ENCODE results near the gene C15orf61.

The C15orf61 gene

GRCh38 chr15:67480741-67481140 lies 40.2 kb upstream of the C15orf61 start:
- no CpG with 5 or more reads among the region's 1 CpG for WGBS (ENCODE audit: extremely low coverage, insufficient coverage, insufficient read length)
- Histone ChIP-seq H2AK5ac (ENCODE audit: low read length) (no peak overlapping the region), H3K79me1 (ENCODE audit: low read length) (no peaks in the 10 kb centered on the region), H3K4me1 (ENCODE audit: control insufficient read depth in 1 of 2, insufficient read depth in 2 of 2, low read length in 2 of 2) (no peaks in the 10 kb centered on the region), H3K4me3 (ENCODE audit: low read depth, low read length) (no peak overlapping the region), H3K79me2 (ENCODE audit: control insufficient read depth, insufficient read depth, low read length, poor library complexity) (no peaks in the 10 kb centered on the region), H3K4me2 (ENCODE audit: low read length) (no peak overlapping the region), H2BK5ac (ENCODE audit: low read depth, low read length, poor library complexity) (no peak overlapping the region), H4K8ac (ENCODE audit: low read depth, low read length) (no peak overlapping the region), H3K18ac (ENCODE audit: low read length) (no peak overlapping the region), H2AFZ (ENCODE audit: insufficient read depth, low read length, poor library complexity) (no peak overlapping the region), H3K14ac (ENCODE audit: low read length) (no peak overlapping the region), H2BK120ac (ENCODE audit: insufficient read depth, low read length, poor library complexity) (no peak overlapping the region), H4K91ac (ENCODE audit: low read depth, low read length) (no peak overlapping the region), H3K36me3 (ENCODE audit: control insufficient read depth in 1 of 2, insufficient read depth in 2 of 2, low read length in 2 of 2) (no peaks in the 10 kb centered on the region), H2BK12ac (ENCODE audit: low read length) (no peak overlapping the region), H3K9me3 (ENCODE audit: insufficient read depth, low read depth, low read length) (no peaks in the 10 kb centered on the region), H3K23ac (ENCODE audit: low read length) (no peak overlapping the region), H3K27me3 (ENCODE audit: insufficient read depth, low read length) (no peaks in the 10 kb centered on the region), H3K27ac (ENCODE audit: low read depth, low read length) (no peak overlapping the region), H3K4ac (ENCODE audit: low read depth, low read length) (no peak overlapping the region), H4K12ac (ENCODE audit: low read depth, low read length) (no peak overlapping the region), H3K9ac (ENCODE audit: low read length) (no peak overlapping the region)
- DNase-seq, result no peak

DNA sequence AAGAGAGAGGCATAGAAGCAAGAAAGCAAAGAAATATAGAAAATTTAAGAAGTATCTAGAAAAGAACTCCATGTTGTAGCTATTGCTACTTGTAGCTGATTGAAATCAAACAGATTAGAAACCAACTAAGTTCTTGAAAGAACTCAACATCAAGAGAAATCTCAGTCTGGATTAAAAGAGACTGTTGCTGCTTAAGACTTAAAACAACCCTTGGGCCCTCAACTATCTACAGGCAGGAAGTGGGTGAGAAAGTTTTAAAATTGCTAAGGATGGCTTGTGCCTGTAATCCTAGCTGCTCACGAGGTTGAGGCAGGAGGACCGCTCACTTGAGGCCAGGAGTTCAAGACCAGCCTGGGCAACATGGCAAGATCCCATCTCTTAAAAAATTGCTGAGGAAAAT lies 39.3 kb upstream of the C15orf61 start:
- Histone ChIP-seq H3K79me2 (ENCODE audit: control insufficient read depth, insufficient read depth, low read length, poor library complexity) (no peaks in the 10 kb centered on the region), H3K79me1 (ENCODE audit: low read length) (no peaks in the 10 kb centered on the region), H3K23ac (ENCODE audit: low read length) (no peak overlapping the region), H3K9me3 (ENCODE audit: insufficient read depth, low read depth, low read length) (no peaks in the 10 kb centered on the region), H3K27me3 (ENCODE audit: insufficient read depth, low read length) (no peaks in the 10 kb centered on the region), H4K91ac (ENCODE audit: low read depth, low read length) (no peak overlapping the region), H2BK5ac (ENCODE audit: low read depth, low read length, poor library complexity) (no peak overlapping the region), H3K4me1 (ENCODE audit: control insufficient read depth in 1 of 2, insufficient read depth in 2 of 2, low read length in 2 of 2) (no peaks in the 10 kb centered on the region), H3K4ac (ENCODE audit: low read depth, low read length) (no peak overlapping the region), H2AK5ac (ENCODE audit: low read length) (no peak overlapping the region), H3K36me3 (ENCODE audit: control insufficient read depth in 1 of 2, insufficient read depth in 2 of 2, low read length in 2 of 2) (no peaks in the 10 kb centered on the region), H3K4me2 (ENCODE audit: low read length) (no peak overlapping the region), H3K9ac (ENCODE audit: low read length) (no peak overlapping the region), H4K12ac (ENCODE audit: low read depth, low read length) (no peak overlapping the region), H3K27ac (ENCODE audit: low read depth, low read length) (no peak overlapping the region), H3K14ac (ENCODE audit: low read length) (no peak overlapping the region), H4K8ac (ENCODE audit: low read depth, low read length) (no peak overlapping the region), H3K18ac (ENCODE audit: low read length) (no peak overlapping the region), H3K4me3 (ENCODE audit: low read depth, low read length) (no peak overlapping the region), H2BK12ac (ENCODE audit: low read length) (no peak overlapping the region), H2AFZ (ENCODE audit: insufficient read depth, low read length, poor library complexity) (no peak overlapping the region), H2BK120ac (ENCODE audit: insufficient read depth, low read length, poor library complexity) (no peak overlapping the region)
- no peak for DNase-seq
- WGBS (ENCODE audit: extremely low coverage, insufficient coverage, insufficient read length), result no CpG with 5 or more reads among the region's 2 CpGs

GRCh38 chr15:67495585-67495984 lies 25.3 kb upstream of the C15orf61 start:
- H3K4me3 ChIP-seq (ENCODE audit: low read depth, low read length), result no peak overlapping the region
- no peak overlapping the region for H4K8ac ChIP-seq (ENCODE audit: low read depth, low read length)
- H2BK120ac ChIP-seq (ENCODE audit: insufficient read depth, low read length, poor library complexity), result no peak overlapping the region
- no peak overlapping the region for H3K14ac ChIP-seq (ENCODE audit: low read length)
- H3K27ac ChIP-seq (ENCODE audit: low read depth, low read length), result no peak overlapping the region
- no peak overlapping the region for H2AK5ac ChIP-seq (ENCODE audit: low read length)
- no peak overlapping the region for H4K12ac ChIP-seq (ENCODE audit: low read depth, low read length)
- no peak overlapping the region for H2AFZ ChIP-seq (ENCODE audit: insufficient read depth, low read length, poor library complexity)
- no peak overlapping the region for H3K4me2 ChIP-seq (ENCODE audit: low read length)
- H4K91ac ChIP-seq (ENCODE audit: low read depth, low read length), result no peak overlapping the region
- H3K9me3 ChIP-seq (ENCODE audit: insufficient read depth, low read depth, low read length), result no peaks in the 10 kb centered on the region
- H3K4ac ChIP-seq (ENCODE audit: low read depth, low read length), result no peak overlapping the region
- H3K79me1 ChIP-seq (ENCODE audit: low read length), result no peaks in the 10 kb centered on the region
- H2BK12ac ChIP-seq (ENCODE audit: low read length), result no peak overlapping the region
- no peak overlapping the region for H3K9ac ChIP-seq (ENCODE audit: low read length)
- H2BK5ac ChIP-seq (ENCODE audit: low read depth, low read length, poor library complexity), result no peak overlapping the region
- DNase-seq, result no peak
- no peaks in the 10 kb centered on the region for H3K27me3 ChIP-seq (ENCODE audit: insufficient read depth, low read length)
- WGBS (ENCODE audit: extremely low coverage, insufficient coverage, insufficient read length), result no CpG with 5 or more reads among the region's 1 CpG
- no peaks in the 10 kb centered on the region for H3K79me2 ChIP-seq (ENCODE audit: control insufficient read depth, insufficient read depth, low read length, poor library complexity)
- no peaks in the 10 kb centered on the region for H3K4me1 ChIP-seq (ENCODE audit: control insufficient read depth in 1 of 2, insufficient read depth in 2 of 2, low read length in 2 of 2)
- H3K23ac ChIP-seq (ENCODE audit: low read length), result no peak overlapping the region
- no peak overlapping the region for H3K18ac ChIP-seq (ENCODE audit: low read length)
- no peaks in the 10 kb centered on the region for H3K36me3 ChIP-seq (ENCODE audit: control insufficient read depth in 1 of 2, insufficient read depth in 2 of 2, low read length in 2 of 2)

DNA sequence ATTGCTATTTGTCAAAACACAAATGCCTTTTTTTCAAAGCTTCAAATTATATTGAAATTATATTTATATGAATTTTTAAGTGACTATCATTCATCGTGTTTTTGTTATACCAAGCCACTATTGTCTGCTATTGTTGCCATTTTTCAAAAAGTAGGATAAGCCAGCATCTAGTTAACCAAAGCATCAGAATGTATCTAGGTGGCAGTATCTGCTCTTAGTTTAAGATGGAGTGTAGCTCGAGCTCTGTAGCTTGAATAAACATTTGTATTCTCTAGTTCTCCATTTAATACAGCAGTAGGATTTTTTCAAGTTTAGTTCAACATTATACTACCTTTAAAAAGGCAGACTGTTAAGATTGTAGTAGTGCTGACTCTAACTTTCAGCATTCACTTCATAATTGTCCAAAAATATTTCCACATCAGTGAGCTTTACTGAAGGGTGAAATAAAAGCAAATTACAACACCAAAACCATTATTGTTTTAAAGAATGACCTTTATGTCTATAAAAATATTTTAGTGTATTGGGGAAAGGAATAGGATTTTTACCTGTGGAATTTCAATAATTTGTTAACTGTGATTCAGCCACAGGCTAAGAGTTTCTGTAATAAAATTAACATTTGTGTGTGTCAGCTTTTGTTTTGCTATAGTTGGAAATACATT lies 19.6 kb upstream of the C15orf61 start:
- Histone ChIP-seq H2BK12ac (ENCODE audit: low read length) (no peak overlapping the region), H3K79me1 (ENCODE audit: low read length) (no peaks in the 10 kb centered on the region), H3K4me3 (ENCODE audit: low read depth, low read length) (no peak overlapping the region), H2BK5ac (ENCODE audit: low read depth, low read length, poor library complexity) (no peak overlapping the region), H3K14ac (ENCODE audit: low read length) (no peak overlapping the region), H3K27me3 (ENCODE audit: insufficient read depth, low read length) (no peaks in the 10 kb centered on the region), H3K18ac (ENCODE audit: low read length) (no peak overlapping the region), H3K4me1 (ENCODE audit: control insufficient read depth in 1 of 2, insufficient read depth in 2 of 2, low read length in 2 of 2) (no peaks in the 10 kb centered on the region), H3K4me2 (ENCODE audit: low read length) (no peak overlapping the region), H2AFZ (ENCODE audit: insufficient read depth, low read length, poor library complexity) (no peak overlapping the region), H3K79me2 (ENCODE audit: control insufficient read depth, insufficient read depth, low read length, poor library complexity) (no peaks in the 10 kb centered on the region), H3K4ac (ENCODE audit: low read depth, low read length) (no peak overlapping the region), H3K9me3 (ENCODE audit: insufficient read depth, low read depth, low read length) (no peaks in the 10 kb centered on the region), H3K27ac (ENCODE audit: low read depth, low read length) (no peak overlapping the region), H4K91ac (ENCODE audit: low read depth, low read length) (no peak overlapping the region), H3K9ac (ENCODE audit: low read length) (no peak overlapping the region), H2AK5ac (ENCODE audit: low read length) (no peak overlapping the region), H3K23ac (ENCODE audit: low read length) (no peak overlapping the region), H2BK120ac (ENCODE audit: insufficient read depth, low read length, poor library complexity) (no peak overlapping the region), H4K12ac (ENCODE audit: low read depth, low read length) (no peak overlapping the region), H3K36me3 (ENCODE audit: control insufficient read depth in 1 of 2, insufficient read depth in 2 of 2, low read length in 2 of 2) (no peaks in the 10 kb centered on the region), H4K8ac (ENCODE audit: low read depth, low read length) (no peak overlapping the region)
- no CpG with 5 or more reads among the region's 2 CpGs for WGBS (ENCODE audit: extremely low coverage, insufficient coverage, insufficient read length)
- peak in 1 of 2 donors; percentile 1 for DNase-seq
